Measurements from ENCODE around the gene DPF1.

DPF1 gene

GRCh38 chr19:38162632-38163031, 61.4 kb downstream of the DPF1 start:
- Histone ChIP-seq H3K36me3 (ENCODE audit: insufficient read depth, low read length) (peaks cover 33% of the 10 kb centered on the region), H3K4me3 (ENCODE audit: low read length) (no peak overlapping the region), H3K4me1 (ENCODE audit: insufficient read depth, low read length) (no peaks in the 10 kb centered on the region), H3K9me3 (ENCODE audit: insufficient read depth, low read depth, low read length) (peaks cover 10% of the 10 kb centered on the region; the same call in 1 of the 2 replicates), H3K27me3 (ENCODE audit: insufficient read depth, low read length) (no peaks in the 10 kb centered on the region), H3K27ac (ENCODE audit: low read depth, low read length) (no peak overlapping the region), H3K9ac (ENCODE audit: low read depth, low read length) (no peak overlapping the region)
- 94% methylated on average over 7 of the region's 7 CpGs for WGBS

GRCh38 chr19:38162094-38162493, 61.9 kb downstream of the DPF1 start:
- Histone ChIP-seq H3K4me1 (ENCODE audit: insufficient read depth, low read length) (no peaks in the 10 kb centered on the region), H3K9ac (ENCODE audit: low read depth, low read length) (no peak overlapping the region), H3K9me3 (ENCODE audit: insufficient read depth, low read depth, low read length) (peaks cover 10% of the 10 kb centered on the region; the same call in 1 of the 2 replicates), H3K27ac (ENCODE audit: low read depth, low read length) (no peak overlapping the region), H3K4me3 (ENCODE audit: low read length) (no peak overlapping the region), H3K27me3 (ENCODE audit: insufficient read depth, low read length) (no peaks in the 10 kb centered on the region), H3K36me3 (ENCODE audit: insufficient read depth, low read length) (peaks cover 34% of the 10 kb centered on the region)
- 86% methylated on average over 5 of the region's 5 CpGs for WGBS
